Measurements from ENCODE around the gene ARID1B. TPM values are rescaled to one million over a fixed set of nuclear protein-coding genes. Genes with fewer than 3 reads are reported as not detected.
A peak's percentile ranks its signal among the peaks of the same experiment; 100 is the strongest.

Gene ARID1B
- total and polyA plus RNA-seq, 2 of the 13 experiments (the other 11 are each of a cell fraction or from before 2014, with no cell fraction given), result 20.1 to 32.6 TPM

DNA sequence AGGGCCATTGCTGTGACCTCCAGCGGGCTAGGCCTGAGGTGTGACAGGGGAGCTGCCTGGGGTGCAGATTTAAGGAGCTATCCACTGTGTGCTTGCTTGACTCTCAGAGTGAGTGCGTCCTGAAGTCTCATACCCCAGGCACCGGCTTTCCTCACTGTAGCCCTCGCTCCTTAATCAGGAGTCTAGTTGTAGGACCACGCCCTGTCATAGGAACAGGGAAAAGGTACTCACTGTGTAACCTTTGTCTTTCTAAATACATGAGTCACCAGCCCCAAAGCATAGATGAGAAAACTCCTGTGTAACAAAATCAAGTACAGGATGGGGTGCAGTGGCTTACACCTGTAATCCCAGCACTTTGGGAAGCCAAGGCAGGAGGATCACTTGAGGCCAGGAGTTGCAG, 404.5 kb downstream of the ARID1B start:
- no peak for FAIRE-seq

GRCh38 chr6:157182503-157183264, 405.5 kb downstream of the ARID1B start:
- no peak for FAIRE-seq
- Histone ChIP-seq H3K79me2 (ENCODE audit: insufficient read depth, low read length) (no peaks in the 10 kb centered on the region), H2AFZ (ENCODE audit: low read length) (no peak overlapping the region), H3K4me1 (ENCODE audit: insufficient read depth, low read length) (peaks cover 31% of the 10 kb centered on the region), H3K9me3 (ENCODE audit: low read length) (no peaks in the 10 kb centered on the region), H3K9ac (ENCODE audit: insufficient read depth, low read depth, low read length) (no peak overlapping the region), H3K36me3 (replicated peaks in 1 of 2; ENCODE audit: control insufficient read depth in 1 of 2, insufficient read depth in 2 of 2, low read length in 2 of 2) (peaks cover 19 to 46% of the 10 kb centered on the region in 2 experiments), H3K4me3 (replicated peaks in 1 of 3; ENCODE audit: insufficient read depth in 1 of 3, low read depth in 2 of 3, low read length in 3 of 3) (no peak overlapping the region), H3K4me2 (ENCODE audit: low read depth, low read length) (no peak overlapping the region), H3K27me3 (ENCODE audit: control insufficient read depth in 1 of 2, insufficient read depth in 2 of 2, low read length in 2 of 2) (no peaks in the 10 kb centered on the region), H3K27ac (ENCODE audit: extremely low read length, insufficient read depth, low read length) (no peak overlapping the region), H4K20me1 (ENCODE audit: insufficient read depth, low read length) (no peaks in the 10 kb centered on the region)
- in situ Hi-C loops (cut with HindIII; ENCODE audit: extremely low pct_ligation_motif_present, low pct_unique_long_range_greater_than_20kb) (loop anchor here (10.0 to 25.0 kb wide), 2 partner anchors 148 to 620 kb away; no protein-coding TSS in a partner anchor), intact Hi-C loops (cut with micrococcal nuclease; ENCODE audit: unreplicated experiment) (no loop called here)
- BruUV-seq (replicated peaks), result no TSS peak
- ChIA-PET POLR2A (no interaction called here), CTCF (ENCODE audit: low intra/inter-chr PET ratio, low total read pairs) (no interaction called here)
- 95% methylated on average over 13 of the region's 15 CpGs for WGBS (ENCODE audit: low lambda C conversion rate)
- no peak for DNase-seq (ENCODE audit: low spot score)
- no peak for ATAC-seq
- TF ChIP-seq CBX2 (IDR thresholded peaks at IDR 0.05; ENCODE audit: low read depth, low read length), result no peak
- TF ChIP-seq CBX2 (CRISPR knock-in tag; IDR thresholded peaks at IDR 0.05; ENCODE audit: low read depth), result no peak
- peak; percentile 59 for TF ChIP-seq RBM22 (optimal IDR thresholded peaks at IDR 0.05; ENCODE audit: low read length)

More for the DNA sequence above, 404.5 kb downstream of the ARID1B start:
- ChIA-PET POLR2A (no interaction called here), CTCF (ENCODE audit: low intra/inter-chr PET ratio, low total read pairs) (no interaction called here)
- WGBS (ENCODE audit: low lambda C conversion rate), result 92% methylated on average over 5 of the region's 5 CpGs
- Histone ChIP-seq H3K9ac (ENCODE audit: insufficient read depth, low read depth, low read length) (no peak overlapping the region), H3K79me2 (ENCODE audit: insufficient read depth, low read length) (no peaks in the 10 kb centered on the region), H3K9me3 (ENCODE audit: low read length) (no peaks in the 10 kb centered on the region), H3K36me3 (replicated peaks in 1 of 2; ENCODE audit: control insufficient read depth in 1 of 2, insufficient read depth in 2 of 2, low read length in 2 of 2) (peaks cover 16 to 39% of the 10 kb centered on the region in 2 experiments), H3K4me1 (ENCODE audit: insufficient read depth, low read length) (peaks cover 29% of the 10 kb centered on the region), H3K4me3 (replicated peaks in 1 of 3; ENCODE audit: insufficient read depth in 1 of 3, low read depth in 2 of 3, low read length in 3 of 3) (no peak overlapping the region), H3K4me2 (ENCODE audit: low read depth, low read length) (no peak overlapping the region), H3K27me3 (ENCODE audit: control insufficient read depth in 1 of 2, insufficient read depth in 2 of 2, low read length in 2 of 2) (no peaks in the 10 kb centered on the region), H4K20me1 (ENCODE audit: insufficient read depth, low read length) (no peaks in the 10 kb centered on the region), H3K27ac (ENCODE audit: extremely low read length, insufficient read depth, low read length) (no peak overlapping the region), H2AFZ (ENCODE audit: low read length) (no peak overlapping the region)
- intact Hi-C loops (cut with micrococcal nuclease; ENCODE audit: unreplicated experiment) (no loop called here), in situ Hi-C loops (cut with HindIII; ENCODE audit: extremely low pct_ligation_motif_present, low pct_unique_long_range_greater_than_20kb) (loop anchor here (10.0 to 25.0 kb wide), 2 partner anchors 147 to 619 kb away; no protein-coding TSS in a partner anchor)
- ATAC-seq (no peak), DNase-seq (ENCODE audit: low spot score) (peak; percentile 10)
- no peak for TF ChIP-seq RCOR2 (CRISPR knock-in tag; IDR thresholded peaks at IDR 0.05)
- TF ChIP-seq ZNF605 (CRISPR knock-in tag; IDR thresholded peaks at IDR 0.05), result 0 out of 2 replicates have a peak, but pooled peaks have one; percentile 27
- no peak for TF ChIP-seq BHLHE40 (IDR thresholded peaks at IDR 0.05; ENCODE audit: low read length)
- no peak for TF ChIP-seq ARNT (IDR thresholded peaks at IDR 0.05)
- TF ChIP-seq ZNF280B (CRISPR knock-in tag; IDR thresholded peaks at IDR 0.05; ENCODE audit: borderline replicate concordance), result no peak
- peak; percentile 31; the same call in 1 of the 2 replicates for TF ChIP-seq FOSL2 (CRISPR knock-in tag; IDR thresholded peaks at IDR 0.05)
- no TSS peak for BruUV-seq (replicated peaks)
